ENCODE results near the gene SCLT1.
"Not testable (repeated sequence)": the region's sequence is repeated elsewhere in the genome, so short reads cannot be mapped to it uniquely, and the experiment has no call there.

The SCLT1 gene

DNA sequence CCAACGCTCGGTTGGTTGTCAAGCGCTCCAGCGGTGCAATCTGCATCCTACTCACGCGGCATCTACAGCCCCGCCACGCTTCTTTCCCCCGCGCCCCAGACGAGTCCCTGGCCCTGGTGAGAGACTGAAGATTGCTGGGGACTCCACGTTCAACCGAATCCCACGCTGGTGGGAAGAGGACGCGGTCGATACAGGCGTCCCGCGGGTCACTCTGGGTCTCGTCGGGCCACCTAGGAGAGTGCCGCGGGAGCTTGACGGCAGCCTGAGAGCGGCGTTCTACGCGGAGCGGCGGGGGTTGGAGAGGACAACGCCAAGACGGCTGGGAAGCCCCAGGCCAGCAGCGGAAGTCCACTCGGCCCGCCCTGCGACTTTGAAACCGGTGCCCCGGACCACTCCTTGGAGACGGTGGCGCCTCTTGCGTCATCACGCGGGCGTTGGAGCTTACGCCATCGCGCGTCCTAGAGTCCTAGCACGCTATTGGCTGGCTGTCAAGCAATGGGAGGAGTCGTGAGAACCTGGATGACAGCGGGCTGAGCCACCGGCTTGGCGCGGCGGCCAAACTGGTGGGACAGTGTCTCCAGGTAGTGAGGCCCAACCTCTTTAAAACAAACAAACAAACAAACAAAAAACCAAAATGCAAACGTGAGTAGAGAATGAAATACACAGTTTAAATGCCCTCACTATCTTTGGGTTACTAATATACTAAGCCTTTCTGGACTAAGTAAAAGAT is at the start of gene SCLT1:
Gene SCLT1, minus strand, starts transcription at position 349 of the 730 bp plus-strand sequence. CDS start 436 bp downstream, outside the sequence.
- DNase-seq (ENCODE audit: low read depth): peak; percentile 94

DNA sequence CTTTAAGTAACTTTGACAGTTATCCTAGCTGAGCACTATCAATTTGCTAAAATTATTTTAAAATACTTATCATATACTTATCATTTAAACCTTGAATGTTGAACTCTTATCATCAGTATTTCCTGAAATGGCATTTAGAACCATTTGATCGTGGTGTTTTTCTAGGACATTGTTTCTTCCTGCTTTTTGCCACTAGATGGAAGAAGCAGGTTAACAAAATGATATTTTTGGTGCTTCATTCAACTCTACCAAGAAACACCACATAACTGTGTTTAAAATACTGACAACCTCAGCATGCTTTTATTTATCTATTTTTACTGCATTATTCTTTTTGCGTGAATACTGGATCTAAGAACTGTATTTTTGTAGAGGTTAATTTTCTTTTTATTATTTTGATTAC is 47.2 kb upstream of the SCLT1 start:
- DNase-seq (ENCODE audit: low read depth): no peak

DNA sequence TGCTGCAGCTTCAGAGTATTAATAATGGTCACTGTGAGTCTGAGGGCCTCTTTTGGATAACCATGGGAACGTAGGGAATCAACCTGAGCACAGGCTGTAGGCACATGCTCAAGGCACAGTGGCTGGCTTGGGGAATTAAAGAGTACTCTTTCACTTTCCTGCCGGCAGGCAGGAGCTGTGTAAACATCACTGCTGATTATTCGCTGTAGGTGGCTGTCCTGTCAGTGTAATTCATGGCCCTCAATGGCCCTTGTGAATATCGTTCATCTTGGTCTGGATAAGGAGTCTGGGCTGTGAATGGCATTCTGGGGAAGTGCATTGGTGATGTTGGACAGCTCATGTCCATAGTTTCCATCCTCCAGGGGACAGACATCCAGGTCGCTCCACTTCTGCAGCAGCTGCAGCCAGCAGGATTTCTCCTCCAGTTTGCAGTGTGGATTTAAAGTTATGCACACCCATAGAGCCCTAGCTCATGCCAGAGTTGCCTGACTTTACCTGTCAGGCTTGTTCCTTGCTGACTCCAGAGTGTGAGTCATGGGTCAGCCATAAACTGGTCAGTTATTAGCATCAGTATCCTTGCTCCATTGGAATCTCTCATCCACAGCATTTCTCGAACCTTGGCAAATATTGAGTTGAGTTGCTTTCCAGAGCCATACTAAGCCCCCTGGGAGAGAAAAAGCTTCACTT is 45.6 kb upstream of the SCLT1 start:
- no peak for DNase-seq (ENCODE audit: low read depth)

DNA sequence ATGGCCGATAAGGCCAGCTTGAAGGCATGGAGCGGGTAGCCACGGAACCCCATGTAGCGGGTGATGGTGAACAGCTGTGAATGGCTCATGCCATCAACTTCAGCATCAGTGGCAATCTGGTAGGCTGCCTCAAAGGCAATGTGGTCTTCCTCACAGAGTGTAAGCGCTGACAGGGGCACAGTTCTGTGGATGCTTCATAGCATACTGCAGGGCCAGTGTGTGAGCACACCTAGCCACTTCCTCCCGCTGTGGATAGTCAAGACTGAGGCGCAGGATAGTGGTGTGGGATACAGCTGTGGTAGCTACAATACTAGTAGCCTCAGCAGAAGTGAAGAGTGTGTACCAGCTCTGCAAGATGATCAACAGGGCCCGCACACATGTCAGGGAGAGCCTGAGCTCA is 43.1 kb upstream of the SCLT1 start:
- no peak for DNase-seq (ENCODE audit: low read depth)

DNA sequence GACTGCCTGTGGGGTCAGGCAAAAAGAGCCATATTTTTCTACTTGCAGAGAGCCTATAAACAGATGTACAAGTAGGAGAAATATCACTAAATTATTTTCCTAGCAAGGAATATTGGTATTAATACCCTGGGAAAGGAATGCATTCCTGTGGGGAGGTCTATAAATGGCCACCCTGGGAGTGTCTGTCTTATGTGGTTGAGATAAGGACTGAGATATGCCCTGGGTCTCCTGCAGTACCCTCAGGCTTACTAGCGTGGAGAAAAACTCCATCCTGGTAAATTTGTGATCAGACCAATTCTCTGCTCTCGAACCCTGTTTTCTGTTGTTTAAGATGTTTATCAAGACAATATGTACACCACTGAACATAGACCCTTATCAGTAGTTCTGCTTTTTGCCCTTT is 38.0 kb upstream of the SCLT1 start:
- DNase-seq (ENCODE audit: low read depth): no peak

DNA sequence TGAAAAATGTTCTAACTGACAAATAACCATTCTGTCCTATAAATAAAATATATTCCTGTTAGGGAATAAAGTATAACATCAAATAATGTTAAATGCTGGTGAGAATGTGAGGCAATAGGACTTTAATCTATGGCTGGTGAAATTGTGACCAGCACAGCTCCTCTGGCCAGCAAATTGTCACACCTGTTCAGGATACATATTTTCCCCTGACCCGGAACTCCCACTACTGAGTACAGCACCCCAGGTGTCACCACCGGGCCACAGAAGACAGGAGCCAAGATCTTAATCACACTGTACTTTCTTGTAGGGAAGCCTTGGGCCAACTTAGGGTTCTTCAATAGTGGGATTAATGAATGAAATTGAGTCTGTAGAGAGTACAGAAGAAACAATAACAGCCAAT is 35.8 kb upstream of the SCLT1 start:
- no peak for DNase-seq (ENCODE audit: low read depth)

DNA sequence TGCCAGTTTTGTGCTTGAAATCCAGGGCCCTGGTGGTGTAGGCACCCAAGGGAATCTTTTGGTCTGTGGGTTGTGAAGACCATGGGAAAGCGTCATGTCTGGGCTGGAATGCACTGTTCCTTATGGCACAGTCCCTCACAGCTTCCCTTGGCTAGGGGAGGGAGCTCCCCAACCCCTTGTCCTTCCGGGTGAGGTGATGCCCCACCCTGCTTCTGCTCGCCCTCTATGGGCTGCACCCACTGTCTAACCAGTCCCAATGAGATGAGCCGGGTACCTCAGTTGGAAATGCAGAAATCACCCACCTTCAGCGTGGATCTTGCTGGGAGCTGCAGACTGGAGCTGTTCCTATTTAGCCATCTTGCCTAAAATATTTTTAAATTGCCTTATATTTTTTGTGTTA is 33.3 kb upstream of the SCLT1 start:
- DNase-seq (ENCODE audit: low read depth): not testable (repeated sequence)

DNA sequence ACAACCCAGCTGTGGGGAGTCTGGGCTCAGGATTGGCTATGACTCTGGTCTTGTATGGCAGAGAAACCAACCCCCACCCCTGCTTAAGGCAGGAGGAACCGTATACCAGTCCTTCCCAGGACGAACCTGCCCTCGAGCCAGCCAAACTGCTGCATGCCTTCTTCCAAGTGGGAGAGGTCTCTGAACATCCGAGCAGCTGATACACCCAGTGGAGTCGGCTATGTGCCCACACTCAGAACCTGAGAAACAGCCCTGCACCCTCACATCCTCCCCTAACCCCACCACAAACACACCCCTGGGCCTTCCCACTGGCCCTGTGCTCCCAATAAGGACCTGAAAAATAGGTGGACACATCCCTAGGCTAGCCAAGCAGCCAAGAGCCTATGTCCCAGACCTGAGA is 24.4 kb upstream of the SCLT1 start:
- DNase-seq (ENCODE audit: low read depth): no peak

DNA sequence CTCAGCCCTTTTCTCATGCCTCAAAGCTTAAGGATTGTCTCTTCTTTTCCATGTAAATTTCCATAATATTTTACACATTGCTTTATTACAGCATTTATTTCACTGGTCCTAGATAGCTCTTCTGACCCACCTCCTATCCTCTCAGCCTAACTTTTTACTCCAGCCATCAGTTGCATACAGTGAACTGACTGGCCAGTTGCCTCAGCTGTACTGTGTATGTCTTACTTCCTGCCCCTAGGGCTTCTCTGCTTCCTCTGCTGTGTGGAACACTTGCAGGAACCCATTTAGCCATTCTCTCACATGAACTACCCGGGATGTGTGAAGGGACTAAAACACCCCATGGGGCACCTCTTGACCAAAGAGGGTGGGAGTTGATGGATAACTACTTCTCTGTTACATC is 20.6 kb upstream of the SCLT1 start:
- DNase-seq (ENCODE audit: low read depth): no peak

DNA sequence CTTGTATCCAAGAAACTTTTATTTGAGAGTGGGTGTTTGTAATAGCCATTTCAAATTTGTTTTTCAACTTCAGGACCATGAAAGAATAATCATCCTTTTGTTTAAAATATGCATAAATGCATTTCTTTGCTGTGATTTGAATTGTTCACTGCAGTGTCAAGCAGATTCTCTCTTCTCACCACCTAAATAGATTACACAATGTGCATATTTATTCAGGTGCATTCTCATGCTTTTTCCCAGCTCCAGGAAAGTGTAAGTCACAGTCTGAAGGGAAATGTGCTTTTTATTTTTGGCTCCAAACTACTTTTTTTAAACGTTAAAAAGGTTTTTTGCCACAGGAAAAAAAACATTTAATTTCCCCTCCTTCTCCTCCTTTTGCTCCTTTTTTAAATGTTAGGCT is 20.1 kb upstream of the SCLT1 start:
- DNase-seq (ENCODE audit: low read depth): no peak

DNA sequence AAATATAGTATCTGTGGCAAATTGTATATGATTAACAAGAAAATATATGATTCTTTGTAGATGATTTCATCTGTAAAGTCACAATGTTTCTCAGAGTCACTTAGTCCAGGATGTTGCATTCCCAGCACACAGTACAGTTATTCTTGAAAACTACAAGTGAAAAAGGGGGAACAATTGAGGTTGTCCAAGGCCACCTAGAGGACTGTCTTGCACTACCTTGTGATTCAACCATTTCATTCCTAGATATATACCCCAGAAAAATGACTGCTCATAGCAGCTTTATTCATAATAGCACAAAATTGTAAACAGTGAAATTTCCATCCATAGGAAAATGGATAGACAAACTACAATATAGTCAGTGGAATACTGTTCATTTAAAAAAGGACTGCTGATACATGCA is 18.6 kb upstream of the SCLT1 start:
- no peak for DNase-seq (ENCODE audit: low read depth)

DNA sequence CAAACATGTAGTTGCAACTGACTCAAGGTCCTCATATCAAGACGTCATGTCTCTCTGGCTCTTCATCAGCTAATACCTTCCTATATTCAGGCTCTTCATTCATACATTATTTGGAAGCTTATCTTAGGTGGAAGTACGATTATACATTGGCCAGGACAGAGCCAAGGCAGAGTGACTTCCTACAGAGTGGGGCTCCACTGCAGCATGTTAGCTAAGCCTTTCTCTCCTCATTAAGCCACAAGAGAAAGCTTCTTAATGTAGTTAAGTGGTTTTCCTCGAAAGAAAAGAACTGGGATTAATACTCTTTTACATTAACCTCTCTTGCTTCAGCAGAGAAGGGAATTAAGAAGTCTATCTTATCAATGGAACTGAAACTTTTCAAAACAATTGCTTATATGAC is 17.6 kb upstream of the SCLT1 start:
- DNase-seq (ENCODE audit: low read depth): no peak

DNA sequence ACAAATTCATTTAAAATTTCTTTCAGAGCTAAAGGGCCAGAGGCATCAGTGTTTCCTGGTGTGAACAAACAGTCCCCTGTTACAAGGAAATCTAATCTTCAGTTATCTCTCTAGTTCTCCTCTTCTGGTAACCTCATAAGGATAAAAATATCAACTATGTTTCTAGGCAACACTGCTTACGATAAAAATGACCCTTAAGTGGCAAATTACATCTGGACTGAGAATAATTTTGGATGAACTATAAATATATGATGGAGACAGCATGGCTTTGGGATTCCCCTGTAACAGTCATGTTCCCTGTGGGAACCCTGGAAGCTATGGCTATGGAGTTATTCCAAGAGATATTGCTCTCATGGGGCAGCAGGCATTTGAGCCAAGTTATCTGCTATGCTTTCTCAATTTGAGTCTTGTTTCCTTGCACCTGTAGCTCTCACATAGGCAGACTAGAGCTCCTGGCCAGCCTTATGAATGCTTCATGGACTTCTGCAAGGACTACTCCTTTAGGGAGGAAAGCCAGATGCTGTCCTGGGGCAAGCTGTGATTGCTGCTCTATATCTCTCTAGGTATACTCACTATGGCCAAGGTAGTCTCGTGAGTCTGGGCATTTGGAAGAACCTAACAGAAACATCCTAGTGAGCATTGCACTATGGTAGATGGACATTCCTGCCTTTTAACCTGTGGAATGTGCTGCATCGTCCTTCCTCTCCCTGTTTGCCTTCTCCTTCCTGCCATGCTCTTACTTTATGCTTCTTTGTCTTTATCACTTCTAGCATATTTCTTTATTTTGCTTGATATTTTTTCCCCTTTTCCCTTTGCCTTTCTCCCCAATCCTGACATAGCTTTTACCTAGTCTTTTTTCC is 16.9 kb upstream of the SCLT1 start:
- no peak for DNase-seq (ENCODE audit: low read depth)

DNA sequence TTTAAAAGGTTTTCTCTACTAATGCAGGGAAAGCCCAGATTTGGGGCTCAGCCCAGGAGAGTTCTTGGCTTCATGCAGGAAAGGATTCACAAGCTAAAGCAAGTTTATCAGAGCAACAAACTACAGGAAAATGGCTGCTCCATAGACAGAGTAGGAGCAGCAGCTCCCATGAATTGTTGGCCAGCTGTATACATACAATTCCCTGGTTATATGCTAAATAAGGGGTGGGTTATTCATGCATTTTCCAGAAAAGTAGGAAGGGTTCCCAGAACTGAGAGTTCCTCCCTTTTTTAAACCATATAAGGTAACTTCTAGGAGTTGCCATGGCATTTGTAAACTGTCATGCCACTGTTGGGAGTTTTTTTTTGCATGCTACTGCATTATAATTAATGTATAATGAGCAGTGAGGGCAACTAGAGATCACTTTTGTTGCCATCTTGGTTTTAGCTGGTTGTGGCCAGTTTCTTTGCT is 5.2 kb upstream of the SCLT1 start:
- no peak for DNase-seq (ENCODE audit: low read depth)

DNA sequence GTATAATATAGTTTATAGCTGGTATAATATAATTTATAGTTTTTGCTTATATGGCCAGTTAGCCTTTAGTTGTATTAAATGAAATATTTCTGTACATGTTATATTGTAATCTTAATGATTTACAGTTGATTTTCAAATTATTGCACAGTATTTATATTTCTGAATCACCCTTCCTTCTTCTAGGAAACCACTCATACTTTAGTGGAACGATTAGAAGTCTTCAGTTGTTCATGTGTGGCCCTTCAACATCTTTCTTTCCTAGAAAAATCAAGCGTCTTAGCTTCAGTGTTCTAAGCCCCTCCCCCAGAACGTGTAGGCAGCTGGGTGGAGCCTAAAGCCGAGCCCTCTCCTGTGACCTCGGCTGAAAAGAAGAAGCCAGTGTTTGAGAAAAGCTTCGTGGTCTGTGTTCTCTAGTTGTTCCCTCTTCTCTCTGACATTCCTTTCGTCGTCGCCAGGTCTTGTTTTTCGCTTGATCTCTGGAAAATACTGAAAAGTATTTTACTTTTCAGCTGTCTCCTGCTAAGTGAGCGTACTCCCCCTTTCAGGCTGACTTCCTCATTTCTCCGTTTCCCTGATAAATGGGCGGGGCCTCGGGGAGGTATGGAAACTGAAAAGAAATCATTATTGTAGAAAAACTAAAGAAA is 2.6 kb upstream of the SCLT1 start, which contains the start of gene C4orf33:
Gene C4orf33, plus strand, starts transcription at position 342 of the 644 bp plus-strand sequence. CDS start 6,459 bp downstream, outside the sequence.
- DNase-seq (ENCODE audit: low read depth): peak; percentile 60

DNA sequence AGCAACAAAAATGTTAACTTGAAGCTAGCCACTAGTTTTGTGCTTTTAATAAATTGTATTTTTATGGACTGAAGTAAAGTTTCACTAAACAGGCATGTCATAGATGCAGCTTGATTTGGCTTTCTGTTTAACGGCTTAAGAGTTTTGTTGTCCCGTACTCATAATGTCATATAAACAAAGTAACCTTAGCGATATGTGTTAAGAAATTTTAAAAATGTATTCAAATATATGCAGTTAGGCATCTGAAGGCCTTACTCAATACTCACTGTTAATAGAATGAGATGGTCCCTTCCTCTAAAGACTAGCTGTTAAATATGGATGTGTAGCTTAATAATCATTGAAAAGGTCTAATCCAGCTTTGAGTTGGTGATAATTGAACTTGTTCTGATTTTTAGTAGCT is 1.0 kb upstream of the SCLT1 start:
- DNase-seq (ENCODE audit: low read depth): no peak

DNA sequence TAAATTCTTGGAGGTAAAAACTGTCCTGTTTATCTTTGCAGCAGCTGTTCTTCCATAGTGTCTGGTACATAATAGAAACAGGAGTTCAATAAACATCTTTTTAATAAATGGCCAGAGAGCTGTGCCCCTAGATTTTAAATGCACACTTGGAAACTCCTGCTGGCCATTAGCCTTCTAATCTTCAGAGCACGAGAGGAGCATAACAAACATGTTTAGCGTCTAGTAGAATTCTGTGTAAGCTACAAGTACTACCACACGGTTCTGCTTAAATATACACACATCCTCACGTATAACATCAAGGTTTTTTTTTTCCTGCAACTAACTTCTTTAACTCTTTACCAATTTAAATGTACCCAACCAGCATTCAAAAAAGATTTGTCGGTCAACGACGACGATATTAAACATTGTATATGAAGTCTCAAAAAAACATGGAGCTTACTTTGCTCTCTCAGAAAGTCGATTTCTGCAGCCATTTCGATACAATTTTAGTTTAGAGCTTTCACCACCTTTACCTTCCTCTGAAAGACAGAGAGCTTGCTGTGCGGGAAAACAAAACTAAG is 628 bp downstream of the SCLT1 start:
- DNase-seq (ENCODE audit: low read depth): no peak

DNA sequence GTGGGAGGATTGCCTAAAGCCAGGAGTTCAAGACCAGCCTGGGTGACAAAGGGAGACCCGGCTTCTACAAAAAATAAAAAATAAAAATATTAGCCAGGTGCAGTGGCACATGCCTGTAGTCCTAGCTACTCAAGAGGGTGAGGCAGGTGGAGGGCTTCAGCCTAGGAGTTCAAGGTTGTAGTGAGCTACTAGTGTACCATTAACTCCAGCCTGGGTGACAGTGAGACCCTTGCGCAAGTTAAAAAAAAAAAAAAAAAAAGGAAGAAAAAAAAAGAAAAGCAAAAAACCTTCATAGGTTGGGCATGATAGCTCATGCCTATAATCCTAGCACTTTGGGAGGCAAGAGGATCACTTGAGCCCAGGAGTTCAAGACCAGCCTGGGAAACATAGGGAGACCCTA is 5.8 kb downstream of the SCLT1 start:
- no peak for DNase-seq (ENCODE audit: low read depth)

DNA sequence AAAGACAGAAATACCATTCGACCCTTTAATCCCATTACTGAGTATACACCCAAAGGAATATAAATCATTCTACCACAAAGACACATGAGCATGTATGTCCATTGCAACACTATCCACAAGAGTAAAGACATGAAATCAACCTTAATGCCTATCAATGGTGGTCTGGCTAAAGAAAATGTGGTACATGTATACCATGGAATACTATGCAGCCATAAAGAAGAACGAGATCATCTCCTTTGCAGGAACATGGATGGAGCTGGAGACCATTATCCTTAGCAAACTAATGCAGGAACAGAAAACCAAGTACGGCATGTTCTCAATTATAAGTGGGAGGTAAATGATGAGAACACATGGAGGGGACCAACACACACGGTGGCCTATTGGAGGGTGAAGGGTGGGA is 7.9 kb downstream of the SCLT1 start:
- no peak for DNase-seq (ENCODE audit: low read depth)

DNA sequence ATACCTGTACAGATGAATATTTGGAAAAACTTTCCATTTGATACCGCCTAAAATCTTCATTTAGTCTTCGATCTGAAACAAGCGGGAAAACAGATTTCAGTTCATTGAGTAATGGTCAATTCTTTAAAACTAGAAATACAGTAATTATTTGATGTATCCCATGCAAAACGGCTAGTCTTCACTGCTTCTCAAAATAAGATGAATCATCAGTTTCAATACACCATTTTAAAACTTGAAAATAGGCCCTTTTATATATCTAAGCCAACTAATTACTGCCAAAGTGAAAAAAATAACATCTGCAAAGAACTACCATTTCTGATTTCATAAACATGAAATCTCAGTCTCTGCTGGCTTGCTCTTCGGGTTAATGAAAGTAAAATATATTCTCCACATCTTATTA is 11.0 kb downstream of the SCLT1 start:
- DNase-seq (ENCODE audit: low read depth): no peak

DNA sequence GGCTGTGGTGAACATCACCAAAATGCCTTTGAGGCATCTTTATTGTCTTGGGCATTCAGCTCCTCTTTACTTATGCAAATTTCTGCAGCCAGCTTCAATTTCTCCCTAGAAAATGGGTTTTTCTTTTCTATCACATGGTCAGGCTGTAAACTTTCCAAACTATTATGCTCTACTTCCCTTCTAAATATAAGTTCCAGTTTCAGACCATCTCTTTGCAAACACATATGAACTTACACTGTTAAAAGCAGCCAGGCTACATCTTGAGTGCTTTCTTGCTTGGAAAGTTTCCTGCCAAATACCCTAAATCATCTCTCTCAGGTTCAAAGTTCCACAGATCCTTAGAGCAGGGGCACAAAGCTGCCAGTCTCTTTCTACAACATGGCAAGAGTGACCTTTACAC is 13.2 kb downstream of the SCLT1 start:
- DNase-seq (ENCODE audit: low read depth): no peak

DNA sequence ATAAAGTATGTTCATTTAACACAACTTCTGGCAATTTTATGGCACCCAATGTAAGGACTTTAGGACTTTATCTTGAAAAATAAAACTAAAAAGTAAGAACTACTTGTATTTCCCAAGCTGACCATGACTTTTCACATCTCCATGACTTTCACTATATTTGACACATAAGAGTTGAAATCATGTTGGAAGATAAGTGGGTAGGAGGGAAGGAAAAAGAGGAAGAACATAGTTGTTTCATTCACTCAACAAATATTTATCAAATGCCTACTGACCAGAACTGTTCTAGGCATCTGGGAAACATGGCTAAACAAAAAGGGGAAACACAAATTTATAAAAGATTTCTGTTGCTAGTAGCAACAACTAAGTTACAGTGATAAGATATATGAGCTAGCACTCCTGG is 16.0 kb downstream of the SCLT1 start:
- no peak for DNase-seq (ENCODE audit: low read depth)
